Nephron (organoid): Measurements from ENCODE around the gene DDC.
"Not testable (repeated sequence)": the region's sequence is repeated elsewhere in the genome, so short reads cannot be mapped to it uniquely, and the experiment has no call there.

Experiments used
- H3K27ac Mint-ChIP-seq, 3 experiments: 2 replicates each; pipeline ENCODE4 v1.8.0; 2020; ENCODE audit warnings: mixed read lengths in 3 of 3, mild to moderate bottlenecking in 2 of 3, moderate library complexity in 1 of 3
- H3K27me3 Mint-ChIP-seq: 2 replicates; pipeline ENCODE4 v1.8.0; 2021; ENCODE audit warnings: low read depth, mild to moderate bottlenecking, moderate library complexity, mixed read lengths
- H3K36me3 Mint-ChIP-seq: 2 replicates; pipeline ENCODE4 v1.8.0; 2020; ENCODE audit warnings: low read depth, mixed read lengths
- H3K4me1 Mint-ChIP-seq: 2 replicates; pipeline ENCODE4 v1.8.0; 2020; ENCODE audit warnings: mixed read lengths
- H3K4me3 Mint-ChIP-seq, 3 experiments: 2 replicates each; pipeline ENCODE4 v1.8.0; 2020; ENCODE audit warnings: mild to moderate bottlenecking in 3 of 3, mixed read lengths in 3 of 3, moderate library complexity in 2 of 3
- H3K9me3 Mint-ChIP-seq: 2 replicates; pipeline ENCODE4 v1.8.0; 2020; ENCODE audit warnings: mixed read lengths
- CTCF ChIP-seq, 3 experiments: fragments of 200-600 bp; sonication (generic); IDR thresholded peaks; one replicate each; pipeline ENCODE4 v1.5.0; 2021; ENCODE audit warnings: antibody characterized with exemption in 3 of 3; ENCODE audit not compliant: unreplicated experiment in 3 of 3

The DDC gene

DNA sequence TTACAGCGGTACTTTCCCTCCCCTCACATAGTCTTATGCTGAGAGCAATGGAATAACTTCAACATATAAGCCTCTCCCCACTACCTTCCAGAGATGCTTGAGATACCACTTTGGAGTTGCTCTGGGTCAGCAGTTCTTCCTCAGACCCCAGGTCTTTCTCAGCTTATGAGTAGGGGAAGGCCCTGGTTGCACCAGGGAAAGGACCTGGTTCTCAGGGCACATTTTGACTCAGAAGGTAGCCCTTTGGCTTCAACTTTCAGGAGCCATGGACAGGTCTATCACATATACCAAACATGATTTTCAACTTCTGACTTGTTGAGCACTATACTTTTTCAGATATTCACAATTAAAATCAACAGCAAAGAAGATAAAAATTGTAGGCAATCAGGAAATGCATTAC is 103.5 kb downstream of the DDC start:
- Mint-ChIP-seq H3K9me3 (peaks cover 8% of the 10 kb centered on the region), H3K36me3 (peaks cover 19% of the 10 kb centered on the region), H3K27ac (no peak overlapping the region), H3K4me3 (no peak overlapping the region), H3K27me3 (peaks cover 3% of the 10 kb centered on the region), H3K4me1 (peaks cover under 1% of the 10 kb centered on the region)
- TF ChIP-seq CTCF (IDR thresholded peaks at IDR 0.05; ENCODE audit: unreplicated experiment in 3 of 3), result no peak

DNA sequence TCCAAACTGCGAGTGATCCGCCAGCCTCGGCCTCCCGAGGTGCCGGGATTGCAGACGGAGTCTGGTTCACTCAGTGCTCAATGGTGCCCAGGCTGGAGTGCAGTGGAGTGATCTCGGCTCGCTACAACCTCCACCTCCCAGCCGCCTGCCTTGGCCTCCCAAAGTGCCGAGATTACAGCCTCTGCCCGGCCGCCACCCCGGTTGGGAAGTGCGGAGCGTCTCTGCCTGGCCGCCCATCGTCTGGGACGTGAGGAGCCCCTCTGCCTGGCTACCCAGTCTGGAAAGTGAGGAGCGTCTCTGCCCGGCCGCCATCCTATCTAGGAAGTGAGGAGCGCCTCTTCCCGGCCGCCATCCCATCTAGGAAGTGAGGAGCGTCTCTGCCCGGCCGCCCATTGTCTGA is 106.0 kb downstream of the DDC start:
- peaks cover 16% of the 10 kb centered on the region for H3K27me3 Mint-ChIP-seq
- not testable (repeated sequence) for H3K9me3 Mint-ChIP-seq, H3K27ac Mint-ChIP-seq, H3K4me1 Mint-ChIP-seq, H3K4me3 Mint-ChIP-seq
- peaks cover 19% of the 10 kb centered on the region for H3K36me3 Mint-ChIP-seq

DNA sequence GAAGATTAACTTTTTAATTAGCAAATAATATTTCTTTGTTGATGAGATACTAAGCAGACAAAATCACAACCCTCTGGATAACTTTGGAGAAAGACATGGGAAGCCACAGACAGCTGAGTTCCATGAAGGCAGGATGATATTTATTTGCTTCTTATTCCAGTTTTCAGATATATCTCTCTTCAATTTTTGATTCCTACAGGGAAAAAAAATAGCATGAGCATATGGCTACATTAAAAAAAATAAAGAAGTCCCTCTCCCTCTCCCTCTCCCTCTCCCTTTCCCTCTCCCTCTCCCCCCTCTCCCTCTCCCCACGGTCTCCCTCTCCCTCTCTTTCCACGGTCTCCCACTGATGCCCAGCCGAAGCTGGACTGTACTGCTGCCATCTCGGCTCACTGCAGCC is 106.6 kb downstream of the DDC start:
- not testable (repeated sequence) for H3K9me3 Mint-ChIP-seq, H3K4me3 Mint-ChIP-seq, H3K27ac Mint-ChIP-seq, H3K4me1 Mint-ChIP-seq
- Mint-ChIP-seq H3K36me3 (peaks cover 19% of the 10 kb centered on the region), H3K27me3 (peaks cover 16% of the 10 kb centered on the region)

GRCh38 chr7:50456371-50457123 is 108.7 kb downstream of the DDC start:
- Mint-ChIP-seq H3K4me3 (no peak overlapping the region), H3K4me1 (no peaks in the 10 kb centered on the region), H3K36me3 (peaks cover 15% of the 10 kb centered on the region), H3K27me3 (peaks cover 20% of the 10 kb centered on the region), H3K27ac (no peak overlapping the region), H3K9me3 (peaks cover 8% of the 10 kb centered on the region)
- TF ChIP-seq CTCF (IDR thresholded peaks at IDR 0.05; ENCODE audit: unreplicated experiment in 3 of 3), result no peak

- no peak overlapping the region for H3K4me3 Mint-ChIP-seq
- H3K27ac Mint-ChIP-seq, result no peak overlapping the region
- peaks cover 24% of the 10 kb centered on the region for H3K27me3 Mint-ChIP-seq
- peaks cover 3% of the 10 kb centered on the region for H3K9me3 Mint-ChIP-seq
- H3K36me3 Mint-ChIP-seq, result peaks cover 9% of the 10 kb centered on the region
- TF ChIP-seq CTCF (IDR thresholded peaks at IDR 0.05; ENCODE audit: unreplicated experiment in 3 of 3), result no peak
- H3K4me1 Mint-ChIP-seq, result peaks cover 7% of the 10 kb centered on the region
Observed at GRCh38 chr7:50455658-50456057, 109.5 kb downstream of the DDC start.

DNA sequence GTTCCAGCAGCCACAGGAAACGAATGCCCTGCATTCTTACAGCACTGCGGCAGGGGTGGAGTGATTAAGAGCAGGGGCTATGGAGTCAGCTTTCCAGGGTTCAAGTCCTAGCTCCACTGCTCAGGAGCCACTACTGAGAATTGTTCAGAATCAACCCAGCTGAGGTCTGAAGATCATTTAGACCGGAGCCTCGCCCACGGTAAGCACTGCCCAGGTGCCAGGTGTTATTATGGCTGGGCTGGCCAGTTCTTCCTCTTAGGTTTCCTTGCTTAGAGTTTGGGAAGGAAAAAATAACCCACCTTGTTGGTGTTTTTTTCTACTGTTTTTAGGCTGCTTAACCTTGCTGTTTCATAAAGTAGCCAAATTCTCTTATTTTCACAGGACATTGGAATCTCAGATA is 110.2 kb downstream of the DDC start:
- H3K9me3 Mint-ChIP-seq, result peaks cover 3% of the 10 kb centered on the region
- no peak for TF ChIP-seq CTCF (IDR thresholded peaks at IDR 0.05; ENCODE audit: unreplicated experiment in 3 of 3)
- peaks cover 11% of the 10 kb centered on the region for H3K4me1 Mint-ChIP-seq
- H3K36me3 Mint-ChIP-seq, result peaks cover 9% of the 10 kb centered on the region
- H3K27ac Mint-ChIP-seq, result no peak overlapping the region
- H3K27me3 Mint-ChIP-seq, result peaks cover 24% of the 10 kb centered on the region
- no peak overlapping the region for H3K4me3 Mint-ChIP-seq

DNA sequence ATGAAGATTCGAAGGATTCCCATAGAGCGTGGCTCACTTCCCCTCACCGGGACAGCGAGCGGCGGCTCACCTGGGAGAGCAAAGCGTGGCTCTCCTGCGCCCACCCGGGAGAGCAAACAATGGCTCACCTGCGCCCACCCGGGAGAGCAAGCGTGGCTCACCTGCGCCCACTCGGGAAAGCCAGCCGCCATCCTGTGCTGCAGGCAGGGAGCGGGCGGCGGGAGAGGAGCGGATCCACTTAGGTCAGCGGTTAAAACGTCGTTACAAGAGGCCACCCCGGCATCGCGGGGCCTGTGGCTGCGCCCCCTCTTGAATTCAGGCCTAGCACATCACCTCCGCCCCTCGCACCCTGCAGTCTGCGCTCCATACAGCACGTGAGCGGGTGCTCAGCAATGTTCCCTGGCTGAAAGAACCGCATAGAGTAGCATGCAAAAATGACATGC is 114.6 kb downstream of the DDC start:
- Mint-ChIP-seq H3K4me1 (peaks cover 20% of the 10 kb centered on the region), H3K27me3 (peaks cover 19% of the 10 kb centered on the region), H3K36me3 (peaks cover 11% of the 10 kb centered on the region), H3K27ac (peak overlapping the region; percentile 23 to 52 (median 49)), H3K9me3 (no peaks in the 10 kb centered on the region), H3K4me3 (peak overlapping the region; percentile 88 to 91 (median 88))
- no peak for TF ChIP-seq CTCF (IDR thresholded peaks at IDR 0.05; ENCODE audit: unreplicated experiment in 3 of 3)
